HG03097 (cell line): ENCODE data around the gene SLC5A11.

Experiments
- ATAC-seq: cut with Tn5 transposase; IDR thresholded peaks from one replicate; pipeline ENCODE4 v1.9.1; 2021; ENCODE audit not compliant: unreplicated experiment, low FRiP score

The SLC5A11 gene

GRCh38 chr16:24955975-24956731 lies 110.4 kb downstream of the SLC5A11 start:
- ATAC-seq = no peak

- ATAC-seq = no peak
These were observed 112.1 kb downstream of the SLC5A11 start for GRCh38 chr16:24957887-24958286.
